ENCODE data around the gene AP1G2. TPM values are rescaled to one million over a fixed set of nuclear protein-coding genes. Genes with fewer than 3 reads are reported as not detected.
"Not testable (repeated sequence)": the region's sequence is repeated elsewhere in the genome, so short reads cannot be mapped to it uniquely, and the experiment has no call there.

AP1G2 gene
- total RNA-seq, 1 experiment from 2014 or later = 26.0 TPM

- no peaks in the 10 kb centered on the region for H3K9me3 ChIP-seq (ENCODE audit: low read depth, low read length, poor library complexity, severe bottlenecking)
- intact Hi-C loops (cut with micrococcal nuclease; ENCODE audit: unreplicated experiment) = no loop called here
- H3K4me3 ChIP-seq (ENCODE audit: low read depth, low read length, poor library complexity, severe bottlenecking) = no peak overlapping the region
- H3K4me1 ChIP-seq (ENCODE audit: insufficient read depth, low read length, poor library complexity, severe bottlenecking) = no peaks in the 10 kb centered on the region
- TF ChIP-seq CTCF (conservative IDR thresholded peaks at IDR 0.05; ENCODE audit: low read depth, low read length) = no peak
- no peak for TF ChIP-seq EZH2 (IDR thresholded peaks at IDR 0.05; ENCODE audit: borderline replicate concordance, low read depth, low read length, poor library complexity, severe bottlenecking)
- no TSS peak for BruUV-seq (replicated peaks)
- no peak for DNase-seq (ENCODE audit: low spot score)
- POLR2A ChIA-PET (ENCODE audit: low non-redundant PET) = no interaction called here
- CTCF ChIA-PET = no interaction called here
- H3K27me3 ChIP-seq (replicated peaks; ENCODE audit: insufficient read depth, low read depth, low read length, poor library complexity) = no peaks in the 10 kb centered on the region
- no peaks in the 10 kb centered on the region for H3K36me3 ChIP-seq (ENCODE audit: insufficient read depth, low read length, poor library complexity, severe bottlenecking)
- H3K27ac ChIP-seq (ENCODE audit: low read depth, low read length, poor library complexity, severe bottlenecking) = no peak overlapping the region
Measured at GRCh38 chr14:23600806-23601205, 33.2 kb upstream of the AP1G2 start.

GRCh38 chr14:23600322-23600707, 32.7 kb upstream of the AP1G2 start:
- no TSS peak for BruUV-seq (replicated peaks)
- POLR2A ChIA-PET (ENCODE audit: low non-redundant PET) = no interaction called here
- no peaks in the 10 kb centered on the region for H3K36me3 ChIP-seq (ENCODE audit: insufficient read depth, low read length, poor library complexity, severe bottlenecking)
- H3K4me3 ChIP-seq (ENCODE audit: low read depth, low read length, poor library complexity, severe bottlenecking) = no peak overlapping the region
- no peak for TF ChIP-seq EZH2 (IDR thresholded peaks at IDR 0.05; ENCODE audit: borderline replicate concordance, low read depth, low read length, poor library complexity, severe bottlenecking)
- TF ChIP-seq CTCF (conservative IDR thresholded peaks at IDR 0.05; ENCODE audit: low read depth, low read length) = no peak
- H3K4me1 ChIP-seq (ENCODE audit: insufficient read depth, low read length, poor library complexity, severe bottlenecking) = no peaks in the 10 kb centered on the region
- H3K9me3 ChIP-seq (ENCODE audit: low read depth, low read length, poor library complexity, severe bottlenecking) = no peaks in the 10 kb centered on the region
- no peak overlapping the region for H3K27ac ChIP-seq (ENCODE audit: low read depth, low read length, poor library complexity, severe bottlenecking)
- intact Hi-C loops (cut with micrococcal nuclease; ENCODE audit: unreplicated experiment) = no loop called here
- no peaks in the 10 kb centered on the region for H3K27me3 ChIP-seq (replicated peaks; ENCODE audit: insufficient read depth, low read depth, low read length, poor library complexity)
- CTCF ChIA-PET = no interaction called here
- DNase-seq (ENCODE audit: low spot score) = no peak

GRCh38 chr14:23594191-23594590, 26.6 kb upstream of the AP1G2 start:
- H3K27ac ChIP-seq (ENCODE audit: low read depth, low read length, poor library complexity, severe bottlenecking); H3K36me3 ChIP-seq (ENCODE audit: insufficient read depth, low read length, poor library complexity, severe bottlenecking); POLR2A ChIA-PET (ENCODE audit: low non-redundant PET); H3K9me3 ChIP-seq (ENCODE audit: low read depth, low read length, poor library complexity, severe bottlenecking); BruUV-seq (replicated peaks); intact Hi-C loops (cut with micrococcal nuclease; ENCODE audit: unreplicated experiment); H3K4me1 ChIP-seq (ENCODE audit: insufficient read depth, low read length, poor library complexity, severe bottlenecking); DNase-seq (ENCODE audit: low spot score); H3K4me3 ChIP-seq (ENCODE audit: low read depth, low read length, poor library complexity, severe bottlenecking); H3K27me3 ChIP-seq (replicated peaks; ENCODE audit: insufficient read depth, low read depth, low read length, poor library complexity): not testable (repeated sequence)
- CTCF ChIA-PET = interaction anchor here (0.7 kb wide), 1 partner anchor 39 kb away, joined by 7 read pairs; no protein-coding TSS in a partner anchor

GRCh38 chr14:23590198-23590597, 22.6 kb upstream of the AP1G2 start:
- intact Hi-C loops (cut with micrococcal nuclease; ENCODE audit: unreplicated experiment) = no loop called here

More at GRCh38 chr14:23590198-23590597, 22.6 kb upstream of the AP1G2 start:
- DNase-seq (ENCODE audit: low spot score) = no peak
- H3K4me3 ChIP-seq (ENCODE audit: low read depth, low read length, poor library complexity, severe bottlenecking) = no peak overlapping the region
- BruUV-seq (replicated peaks) = no TSS peak
- no peak overlapping the region for H3K27ac ChIP-seq (ENCODE audit: low read depth, low read length, poor library complexity, severe bottlenecking)
- H3K9me3 ChIP-seq (ENCODE audit: low read depth, low read length, poor library complexity, severe bottlenecking) = no peaks in the 10 kb centered on the region
- ChIA-PET CTCF (no interaction called here), POLR2A (ENCODE audit: low non-redundant PET) (no interaction called here)
- peaks cover 7% of the 10 kb centered on the region for H3K4me1 ChIP-seq (ENCODE audit: insufficient read depth, low read length, poor library complexity, severe bottlenecking)
- H3K36me3 ChIP-seq (ENCODE audit: insufficient read depth, low read length, poor library complexity, severe bottlenecking) = no peaks in the 10 kb centered on the region
- no peaks in the 10 kb centered on the region for H3K27me3 ChIP-seq (replicated peaks; ENCODE audit: insufficient read depth, low read depth, low read length, poor library complexity)
- TF ChIP-seq EZH2 (IDR thresholded peaks at IDR 0.05; ENCODE audit: borderline replicate concordance, low read depth, low read length, poor library complexity, severe bottlenecking) (no peak), CTCF (conservative IDR thresholded peaks at IDR 0.05; ENCODE audit: low read depth, low read length) (no peak)

All from A673 (cell line).